Vagina (tissue), 2 donors: ENCODE data around the gene FBXO24.

ENCODE experiments used
- POLR2AphosphoS5 ChIP-seq, 2 donors: sonication (generic); formaldehyde crosslinking; IDR thresholded peaks; one replicate each; pipeline ENCODE4 v1.9.0; 2017; ENCODE audit warnings: antibody characterized with exemption in 2 of 2, mild to moderate bottlenecking in 2 of 2, low read depth in 1 of 2; ENCODE audit not compliant: insufficient read depth in 1 of 2
- TF ChIP-seq, protein P1 (sequence below), 3 experiments: fragments of 450-650 bp in 2 of 3; fragments of 200-600 bp in 1 of 3; sonication (generic) in 1 of 3; IDR thresholded peaks; one replicate each; pipeline ENCODE4 v1.5.1; 2017 to 2019; ENCODE audit warnings: antibody characterized with exemption in 3 of 3, mild to moderate bottlenecking in 2 of 3, moderate library complexity in 2 of 3

GRCh38 chr7:100543586-100543985 is 42.5 kb upstream of the FBXO24 start:
- TF ChIP-seq, protein P1, sequence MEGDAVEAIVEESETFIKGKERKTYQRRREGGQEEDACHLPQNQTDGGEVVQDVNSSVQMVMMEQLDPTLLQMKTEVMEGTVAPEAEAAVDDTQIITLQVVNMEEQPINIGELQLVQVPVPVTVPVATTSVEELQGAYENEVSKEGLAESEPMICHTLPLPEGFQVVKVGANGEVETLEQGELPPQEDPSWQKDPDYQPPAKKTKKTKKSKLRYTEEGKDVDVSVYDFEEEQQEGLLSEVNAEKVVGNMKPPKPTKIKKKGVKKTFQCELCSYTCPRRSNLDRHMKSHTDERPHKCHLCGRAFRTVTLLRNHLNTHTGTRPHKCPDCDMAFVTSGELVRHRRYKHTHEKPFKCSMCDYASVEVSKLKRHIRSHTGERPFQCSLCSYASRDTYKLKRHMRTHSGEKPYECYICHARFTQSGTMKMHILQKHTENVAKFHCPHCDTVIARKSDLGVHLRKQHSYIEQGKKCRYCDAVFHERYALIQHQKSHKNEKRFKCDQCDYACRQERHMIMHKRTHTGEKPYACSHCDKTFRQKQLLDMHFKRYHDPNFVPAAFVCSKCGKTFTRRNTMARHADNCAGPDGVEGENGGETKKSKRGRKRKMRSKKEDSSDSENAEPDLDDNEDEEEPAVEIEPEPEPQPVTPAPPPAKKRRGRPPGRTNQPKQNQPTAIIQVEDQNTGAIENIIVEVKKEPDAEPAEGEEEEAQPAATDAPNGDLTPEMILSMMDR (IDR thresholded peaks at IDR 0.05) = no peak
- no peak for TF ChIP-seq POLR2AphosphoS5 (IDR thresholded peaks at IDR 0.05; ENCODE audit: insufficient read depth in 1 of 2, low read depth in 1 of 2)
